PC-3 (cell line): Measurements from ENCODE around the gene THAP4. TPM values are rescaled to one million over a fixed set of nuclear protein-coding genes. Genes with fewer than 3 reads are reported as not detected.

ENCODE experiments used
- ATAC-seq: fragments of 200-7000 bp; cut with Tn5 transposase; 2 replicates; pipeline ENCODE4 v1.9.1; 2020; ENCODE audit warnings: mild to moderate bottlenecking, moderate library complexity
- BruUV-seq: library from RNA; stranded (reverse); fragments of 400-500 nt; replicated peaks from 2 replicates; lab custom pipeline; 2021; lab: Mats Ljungman, UMichigan
- CTCF ChIA-PET: fragments of 300-600 bp; sonication (Branson Sonifier 250); formaldehyde crosslinking; loops from one replicate; lab custom pipeline; 2022; ENCODE audit warnings: antibody characterized with exemption; lab: Charles Lee
- POLR2A ChIA-PET: fragments of 300-600 bp; sonication (Branson Sonifier 250); formaldehyde crosslinking; loops from one replicate; lab custom pipeline; 2022; ENCODE audit warnings: antibody characterized with exemption; ENCODE audit not compliant: unreplicated experiment; lab: Charles Lee
- DNase-seq: peaks from one replicate; pipeline ENCODE4 v3.0.0-alpha.2; 2015
- H2AFZ ChIP-seq: fragments of 300-600 bp; sonication (generic); 2 replicates; pipeline ENCODE4 v1.6.0; 2016; ENCODE audit warnings: antibody characterized with exemption, low read length
- H3F3A ChIP-seq: fragments of 300-600 bp; sonication (generic); one replicate; pipeline ENCODE4 v1.6.0; 2017; ENCODE audit warnings: antibody characterized with exemption, low read length, control low read depth, mild to moderate bottlenecking; ENCODE audit not compliant: unreplicated experiment
- H3K27ac ChIP-seq: fragments of 300-600 bp; sonication (generic); 2 replicates; pipeline ENCODE4 v1.5.1; 2016; ENCODE audit warnings: mild to moderate bottlenecking, low read length
- H3K27me3 ChIP-seq: fragments of 300-600 bp; sonication (generic); 2 replicates; pipeline ENCODE4 v1.6.1; 2016; ENCODE audit warnings: low read length, mixed read lengths
- H3K36me3 ChIP-seq: fragments of 300-600 bp; sonication (generic); 2 replicates; pipeline ENCODE4 v1.6.1; 2016; ENCODE audit warnings: low read depth, mixed run types, low read length, mixed read lengths
- H3K4me1 ChIP-seq: fragments of 300-600 bp; sonication (generic); 2 replicates; pipeline ENCODE4 v1.5.1; 2016; ENCODE audit warnings: low read length; ENCODE audit not compliant: insufficient read depth
- H3K4me2 ChIP-seq: fragments of 300-600 bp; sonication (generic); 2 replicates; pipeline ENCODE4 v1.6.0; 2016; ENCODE audit warnings: low read length
- H3K4me3 ChIP-seq: fragments of 300-600 bp; sonication (generic); 2 replicates; pipeline ENCODE4 v1.5.1; 2016; ENCODE audit warnings: mild to moderate bottlenecking, low read length, mixed read lengths
- H3K79me2 ChIP-seq: fragments of 300-600 bp; sonication (generic); 2 replicates; pipeline ENCODE4 v1.6.1; 2017; ENCODE audit warnings: low read length, mixed read lengths
- H3K9ac ChIP-seq: fragments of 300-600 bp; sonication (generic); 2 replicates; pipeline ENCODE4 v1.6.0; 2016; ENCODE audit warnings: mild to moderate bottlenecking, low read length
- H3K9me2 ChIP-seq: fragments of 300-600 bp; sonication (generic); replicated peaks from 2 replicates; pipeline ENCODE4 v1.6.1; 2016; ENCODE audit warnings: mixed run types, low read length, mixed read lengths
- H3K9me3 ChIP-seq: fragments of 300-600 bp; sonication (generic); 2 replicates; pipeline ENCODE4 v1.6.1; 2016; ENCODE audit warnings: low read length, mixed read lengths
- H4K20me1 ChIP-seq: fragments of 300-600 bp; sonication (generic); 2 replicates; pipeline ENCODE4 v1.6.1; 2016; ENCODE audit warnings: low read length, mixed read lengths
- EZH2 ChIP-seq: fragments of 300-600 bp; sonication (generic); IDR thresholded peaks from one replicate; pipeline ENCODE4 v1.6.1; 2017; ENCODE audit warnings: antibody characterized with exemption, mild to moderate bottlenecking, low read length; ENCODE audit not compliant: unreplicated experiment
- EZH2phosphoT487 ChIP-seq: fragments of 300-600 bp; sonication (generic); IDR thresholded peaks from 2 replicates; pipeline ENCODE4 v1.6.1; 2018; ENCODE audit warnings: mild to moderate bottlenecking, antibody characterized with exemption, low read length, borderline replicate concordance
- intact Hi-C: fragments of 100-400 bp; cut with micrococcal nuclease; formaldehyde crosslinking; loops from 2 replicates; pipeline ENCODE4 v1.9.0; 2023
- total RNA-seq: library from RNA; depleted of rRNA; stranded (reverse); fragments of >200 nt; gene quantifications from 2 replicates; pipeline ENCODE4 v1.2.3, GENCODE V29; 2014
- TF ChIP-seq, protein P1 (sequence below): fragments of 300-600 bp; sonication (generic); conservative IDR thresholded peaks from 2 replicates; pipeline ENCODE4 v1.5.1; 2017; ENCODE audit warnings: antibody characterized with exemption, low read depth, mild to moderate bottlenecking, low read length

THAP4 gene
- total RNA-seq, 1 experiment from 2014 or later: 75.1 TPM

DNA sequence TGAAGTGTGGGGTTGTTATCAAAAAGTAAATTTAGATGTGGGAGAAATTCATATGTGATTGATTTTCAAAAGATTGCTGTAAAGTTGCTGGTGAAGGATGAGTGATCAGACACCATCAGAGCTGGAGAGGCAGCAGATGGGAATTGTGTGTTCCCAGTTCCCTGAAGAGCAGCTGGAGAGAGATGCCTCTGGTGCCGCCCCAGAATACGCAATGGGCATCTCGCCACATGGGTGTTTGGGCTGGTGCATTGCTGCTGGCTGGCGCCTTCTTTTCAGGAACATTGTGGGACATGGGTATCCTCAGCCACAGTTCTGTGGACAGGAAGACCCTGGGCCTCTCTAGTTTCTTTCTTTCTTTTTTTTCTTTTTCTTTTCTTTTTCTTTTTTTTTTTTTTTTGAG, 12.4 kb upstream of the THAP4 start:
- TF ChIP-seq, protein P1, sequence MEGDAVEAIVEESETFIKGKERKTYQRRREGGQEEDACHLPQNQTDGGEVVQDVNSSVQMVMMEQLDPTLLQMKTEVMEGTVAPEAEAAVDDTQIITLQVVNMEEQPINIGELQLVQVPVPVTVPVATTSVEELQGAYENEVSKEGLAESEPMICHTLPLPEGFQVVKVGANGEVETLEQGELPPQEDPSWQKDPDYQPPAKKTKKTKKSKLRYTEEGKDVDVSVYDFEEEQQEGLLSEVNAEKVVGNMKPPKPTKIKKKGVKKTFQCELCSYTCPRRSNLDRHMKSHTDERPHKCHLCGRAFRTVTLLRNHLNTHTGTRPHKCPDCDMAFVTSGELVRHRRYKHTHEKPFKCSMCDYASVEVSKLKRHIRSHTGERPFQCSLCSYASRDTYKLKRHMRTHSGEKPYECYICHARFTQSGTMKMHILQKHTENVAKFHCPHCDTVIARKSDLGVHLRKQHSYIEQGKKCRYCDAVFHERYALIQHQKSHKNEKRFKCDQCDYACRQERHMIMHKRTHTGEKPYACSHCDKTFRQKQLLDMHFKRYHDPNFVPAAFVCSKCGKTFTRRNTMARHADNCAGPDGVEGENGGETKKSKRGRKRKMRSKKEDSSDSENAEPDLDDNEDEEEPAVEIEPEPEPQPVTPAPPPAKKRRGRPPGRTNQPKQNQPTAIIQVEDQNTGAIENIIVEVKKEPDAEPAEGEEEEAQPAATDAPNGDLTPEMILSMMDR: no peak
- TF ChIP-seq EZH2: no peak
- H3K9me3 ChIP-seq: no peaks in the 10 kb centered on the region
- no peaks in the 10 kb centered on the region for H3K9me2 ChIP-seq
- no peaks in the 10 kb centered on the region for H3K4me1 ChIP-seq
- H3K27ac ChIP-seq: no peak overlapping the region
- peaks cover 7% of the 10 kb centered on the region; the same call in 1 of the 2 replicates for H4K20me1 ChIP-seq
- ChIA-PET POLR2A (no interaction called here), CTCF (no interaction called here)
- H3K9ac ChIP-seq: no peak overlapping the region
- H3K4me3 ChIP-seq: no peak overlapping the region
- intact Hi-C loops: no loop called here
- peaks cover 13% of the 10 kb centered on the region for H3K36me3 ChIP-seq
- H3K79me2 ChIP-seq: peaks cover 63% of the 10 kb centered on the region
- no peak overlapping the region for H3K4me2 ChIP-seq
- BruUV-seq: no TSS peak
- H3K27me3 ChIP-seq: no peaks in the 10 kb centered on the region
- no peaks in the 10 kb centered on the region for H3F3A ChIP-seq
- no peak overlapping the region for H2AFZ ChIP-seq
- ATAC-seq: no peak
- no peak for DNase-seq

DNA sequence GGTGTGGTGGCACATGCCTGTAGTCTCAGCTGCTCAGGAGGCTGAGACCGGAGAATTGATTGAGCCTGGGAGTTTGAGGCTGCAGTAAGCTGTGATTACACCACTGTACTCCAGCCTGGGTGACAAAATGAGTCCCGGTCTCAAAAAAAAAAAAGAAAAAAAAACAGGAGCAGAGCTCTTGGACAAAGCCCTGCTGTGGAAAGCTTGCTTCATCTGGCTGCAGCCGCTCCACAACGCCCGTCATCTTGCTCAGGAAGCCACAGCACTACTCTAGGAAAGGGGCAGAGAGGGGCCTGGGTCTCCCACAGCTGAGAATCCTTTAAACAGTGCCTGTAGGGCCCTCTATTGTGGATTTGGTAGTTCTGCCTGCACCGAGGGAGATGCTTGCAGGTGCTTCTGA, 11.5 kb upstream of the THAP4 start:
- H3K9me2 ChIP-seq: no peaks in the 10 kb centered on the region
- TF ChIP-seq EZH2phosphoT487 (no peak), EZH2 (no peak)
- TF ChIP-seq, protein P1: no peak
- no peaks in the 10 kb centered on the region for H3K27me3 ChIP-seq
- peaks cover 72% of the 10 kb centered on the region for H3K79me2 ChIP-seq
- H3K4me3 ChIP-seq: no peak overlapping the region
- BruUV-seq: no TSS peak
- H4K20me1 ChIP-seq: peaks cover 7% of the 10 kb centered on the region; the same call in 1 of the 2 replicates
- H3K4me2 ChIP-seq: no peak overlapping the region
- ChIA-PET CTCF (no interaction called here), POLR2A (no interaction called here)
- H3K9me3 ChIP-seq: no peaks in the 10 kb centered on the region
- peaks cover 12% of the 10 kb centered on the region; the same call in 1 of the 2 replicates for H3K36me3 ChIP-seq
- intact Hi-C loops: no loop called here
- ATAC-seq (no peak), DNase-seq (no peak)
- H3K27ac ChIP-seq: no peak overlapping the region
- no peaks in the 10 kb centered on the region for H3F3A ChIP-seq
- H3K4me1 ChIP-seq: no peaks in the 10 kb centered on the region
- no peak overlapping the region for H2AFZ ChIP-seq
- no peak overlapping the region for H3K9ac ChIP-seq

DNA sequence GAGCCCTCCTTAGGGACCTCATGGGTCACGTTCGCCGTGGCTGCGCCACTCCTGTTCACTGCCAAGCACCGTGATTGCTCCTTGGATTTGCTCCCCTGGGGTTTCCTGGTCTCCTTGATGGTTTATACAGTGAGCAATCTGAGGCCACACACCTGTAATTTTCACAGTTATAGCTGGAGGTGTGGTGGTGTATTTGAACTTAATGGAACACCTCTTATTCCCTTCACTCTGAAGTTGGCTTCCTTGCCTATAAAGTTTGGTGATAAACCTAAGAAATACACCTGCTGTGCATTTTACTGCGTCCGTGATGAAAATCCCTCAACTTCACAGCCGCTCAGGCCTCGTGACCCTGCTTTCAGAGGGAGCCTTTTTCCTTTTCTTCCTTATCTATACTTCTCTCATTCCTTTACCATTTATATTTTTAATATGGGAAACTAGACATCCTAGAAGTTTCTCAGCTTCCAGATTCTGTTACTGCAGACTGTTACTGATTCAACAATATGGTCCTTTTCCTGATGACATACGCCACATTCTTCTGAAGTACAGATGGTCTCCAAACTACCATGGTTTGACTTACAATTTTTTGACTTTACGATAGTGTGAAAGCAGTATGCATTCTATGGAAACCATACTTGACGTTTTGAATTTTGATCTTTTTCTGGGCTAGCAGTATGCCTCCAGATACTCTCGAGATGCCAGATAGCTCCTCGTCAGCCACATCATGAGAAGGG, 9.1 kb upstream of the THAP4 start:
- no peak overlapping the region for H3K4me2 ChIP-seq
- BruUV-seq: no TSS peak
- no peaks in the 10 kb centered on the region for H3K9me3 ChIP-seq
- no peaks in the 10 kb centered on the region for H3K4me1 ChIP-seq
- peaks cover 4% of the 10 kb centered on the region; the same call in 1 of the 2 replicates for H3K36me3 ChIP-seq
- H3K27me3 ChIP-seq: no peaks in the 10 kb centered on the region
- no peak for TF ChIP-seq EZH2phosphoT487
- TF ChIP-seq, protein P1: no peak
- TF ChIP-seq EZH2: no peak
- no peak for ATAC-seq
- H3K9ac ChIP-seq: no peak overlapping the region
- intact Hi-C loops: no loop called here
- H3K9me2 ChIP-seq: no peaks in the 10 kb centered on the region
- no peak overlapping the region for H3K4me3 ChIP-seq
- no peak overlapping the region for H3K27ac ChIP-seq
- no peak overlapping the region for H2AFZ ChIP-seq
- no peak for DNase-seq
- H3F3A ChIP-seq: no peaks in the 10 kb centered on the region
- peaks cover 95% of the 10 kb centered on the region for H3K79me2 ChIP-seq
- CTCF ChIA-PET: no interaction called here
- POLR2A ChIA-PET: no interaction called here
- peaks cover 7% of the 10 kb centered on the region; the same call in 1 of the 2 replicates for H4K20me1 ChIP-seq
